Fibroblast of peridontal ligament (primary cell): ENCODE results near the gene NT5DC2.

Source experiments
- DNase-seq: peaks from one replicate; pipeline ENCODE4 v3.0.0-alpha.2; 2010; ENCODE audit errors: extremely low read depth

The NT5DC2 gene

DNA sequence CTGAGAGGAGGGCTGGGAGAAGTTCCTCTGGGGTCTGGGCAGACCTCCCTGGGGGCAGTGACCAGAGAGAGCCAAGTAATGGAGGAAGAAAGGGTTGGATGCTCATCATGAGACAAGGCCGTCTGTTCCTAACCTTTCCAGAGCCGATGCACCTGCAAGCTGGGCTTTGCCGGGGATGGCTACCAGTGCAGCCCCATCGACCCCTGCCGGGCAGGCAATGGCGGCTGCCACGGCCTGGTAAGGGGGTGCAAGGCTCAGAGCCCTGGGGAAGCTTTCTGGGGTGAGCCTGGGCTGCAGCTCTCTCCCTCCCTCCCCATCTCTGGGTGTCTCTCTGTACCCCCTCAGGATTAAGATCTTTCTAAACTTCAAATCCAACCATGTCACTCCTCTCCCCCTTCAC is 22.1 kb downstream of the NT5DC2 start:
- no peak for DNase-seq

DNA sequence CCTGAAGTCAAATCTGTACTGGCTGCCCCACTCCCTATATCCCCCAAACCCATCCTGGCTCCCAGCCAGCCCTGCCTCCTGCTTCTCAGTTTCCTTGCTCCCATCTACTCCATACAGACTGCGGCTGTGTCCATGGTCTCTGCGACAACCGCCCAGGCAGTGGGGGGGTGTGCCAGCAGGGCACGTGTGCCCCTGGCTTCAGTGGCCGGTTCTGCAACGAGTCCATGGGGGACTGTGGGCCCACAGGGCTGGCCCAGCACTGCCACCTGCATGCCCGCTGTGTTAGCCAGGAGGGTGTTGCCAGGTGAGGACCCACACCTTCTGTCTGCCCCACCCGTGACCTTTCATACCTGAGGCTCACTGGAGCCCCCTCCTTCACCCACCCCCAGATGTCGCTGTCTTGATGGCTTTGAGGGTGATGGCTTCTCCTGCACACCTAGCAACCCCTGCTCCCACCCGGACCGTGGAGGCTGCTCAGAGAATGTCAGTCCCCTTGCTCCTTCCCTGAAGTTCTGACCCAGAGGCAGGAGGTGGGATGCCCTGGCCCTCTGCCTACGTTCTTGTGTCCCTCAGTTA is 23.8 kb downstream of the NT5DC2 start:
- DNase-seq = no peak

DNA sequence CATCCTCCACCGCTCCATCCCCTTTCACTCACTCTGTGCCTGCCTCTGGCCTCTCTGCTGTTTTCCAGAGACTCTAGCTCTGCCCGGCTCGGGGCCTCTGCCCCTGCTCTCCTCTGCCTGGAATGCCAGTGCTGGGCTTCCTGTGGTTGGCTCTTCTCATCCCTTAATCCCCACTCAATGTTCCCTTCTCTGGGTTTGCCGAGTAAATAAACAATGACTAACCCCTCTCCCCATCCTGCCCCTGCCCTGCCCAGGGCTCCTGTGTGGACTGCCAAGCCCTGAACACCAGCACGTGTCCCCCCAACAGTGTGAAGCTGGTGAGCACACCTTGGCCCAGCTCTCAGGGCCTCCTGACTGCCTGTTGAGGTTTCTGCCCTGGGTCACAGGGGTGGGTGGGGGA is 26.3 kb downstream of the NT5DC2 start:
- DNase-seq = peak; percentile 49

DNA sequence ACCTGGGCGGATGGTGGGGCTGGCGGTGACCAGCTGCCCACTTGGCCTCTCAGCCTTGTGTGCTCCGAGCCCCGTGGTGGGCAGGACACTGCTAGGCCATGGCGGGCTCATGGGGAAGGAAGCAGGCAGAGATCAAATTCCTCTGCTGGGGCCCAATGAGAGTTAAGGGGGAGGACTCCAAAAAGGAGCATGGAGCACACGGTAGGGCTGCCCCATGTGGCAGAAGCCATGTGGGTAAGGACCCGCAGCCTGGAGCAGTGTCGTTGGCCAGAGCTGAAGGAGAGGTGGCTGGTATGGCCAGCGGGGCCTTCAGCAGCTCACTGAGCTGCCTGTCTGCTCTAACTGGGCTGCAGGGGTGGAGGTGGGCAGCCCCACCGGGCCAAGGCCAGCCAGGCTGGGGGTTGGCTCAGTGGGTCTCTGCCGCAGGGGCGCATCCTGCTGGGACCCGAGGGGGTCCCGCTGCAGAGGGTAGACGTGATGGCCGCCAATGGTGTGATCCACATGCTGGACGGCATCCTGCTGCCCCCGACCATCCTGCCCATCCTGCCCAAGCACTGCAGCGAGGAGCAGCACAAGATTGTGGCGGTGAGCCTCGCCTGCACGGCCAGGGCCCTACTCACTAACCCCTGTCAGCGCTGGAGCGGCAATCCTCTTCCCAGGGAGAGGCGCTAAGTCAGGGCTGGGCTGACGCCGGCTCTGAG is 27.2 kb downstream of the NT5DC2 start:
- no peak for DNase-seq

DNA sequence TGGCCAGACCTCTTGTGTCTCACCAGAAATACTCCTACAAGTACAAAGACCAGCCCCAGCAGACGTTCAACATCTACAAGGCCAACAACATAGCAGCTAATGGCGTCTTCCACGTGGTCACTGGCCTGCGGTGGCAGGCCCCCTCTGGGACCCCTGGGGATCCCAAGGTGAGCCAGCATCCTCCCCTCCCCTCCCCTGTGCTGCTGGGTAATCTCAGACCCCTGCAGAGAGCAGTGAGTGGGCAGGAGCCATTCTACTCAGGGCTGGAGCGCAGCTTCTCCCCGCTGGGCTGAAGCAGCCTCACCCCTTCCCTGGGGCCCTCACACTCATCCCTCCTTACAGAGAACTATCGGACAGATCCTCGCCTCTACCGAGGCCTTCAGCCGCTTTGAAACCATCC is 28.7 kb downstream of the NT5DC2 start:
- no peak for DNase-seq

DNA sequence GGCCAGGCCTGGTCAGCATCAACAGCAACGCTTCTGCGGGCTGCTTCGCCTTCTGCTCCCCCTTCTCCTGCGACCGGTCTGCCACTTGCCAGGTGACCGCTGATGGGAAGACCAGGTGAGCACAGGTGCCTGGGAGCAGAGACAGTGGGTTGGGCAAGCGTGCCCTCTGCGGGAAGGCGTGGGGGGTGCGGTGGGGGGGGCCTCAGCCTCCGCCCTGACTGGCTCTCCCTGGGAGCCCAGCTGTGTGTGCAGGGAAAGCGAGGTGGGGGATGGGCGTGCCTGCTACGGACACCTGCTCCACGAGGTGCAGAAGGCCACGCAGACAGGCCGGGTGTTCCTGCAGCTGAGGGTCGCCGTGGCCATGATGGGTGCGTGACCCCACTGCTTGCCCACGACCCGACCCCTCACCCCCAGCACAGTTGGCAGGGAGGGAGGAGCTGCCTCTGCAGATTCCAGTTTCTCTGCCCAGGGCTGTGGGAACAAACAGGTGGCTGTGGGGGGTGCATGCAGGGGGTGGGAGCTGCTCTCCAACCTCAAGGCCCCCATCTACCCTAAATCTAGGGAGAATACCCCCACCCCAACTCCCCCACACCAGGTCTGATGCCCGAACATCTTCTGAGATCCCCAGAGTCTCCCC is 29.8 kb downstream of the NT5DC2 start:
- DNase-seq = no peak

DNA sequence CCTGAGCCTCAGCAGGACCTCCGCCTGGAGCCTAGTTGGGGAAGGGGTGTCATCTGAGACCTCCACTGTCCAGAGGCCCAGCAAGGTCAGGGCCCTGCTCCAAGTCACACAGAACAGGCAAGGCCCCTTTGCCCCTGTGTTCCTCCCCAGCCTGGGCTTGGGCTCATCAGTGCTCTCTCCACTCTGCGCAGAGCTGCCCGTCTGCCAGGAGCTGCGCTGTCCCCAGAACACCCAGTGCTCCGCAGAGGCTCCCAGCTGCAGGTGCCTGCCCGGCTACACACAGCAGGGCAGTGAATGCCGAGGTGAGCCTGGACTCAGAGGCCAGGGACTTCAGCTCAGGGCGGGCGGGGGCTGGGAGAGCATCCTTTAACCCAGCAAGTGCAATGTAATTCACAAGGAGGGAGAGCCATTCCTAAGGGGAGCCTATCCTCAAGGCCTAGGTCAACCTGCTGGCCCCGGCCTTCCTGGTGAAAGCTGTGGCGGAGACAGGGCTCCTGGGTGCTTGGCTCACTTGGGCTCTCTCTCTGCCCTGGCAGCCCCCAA is 30.8 kb downstream of the NT5DC2 start:
- no peak for DNase-seq

DNA sequence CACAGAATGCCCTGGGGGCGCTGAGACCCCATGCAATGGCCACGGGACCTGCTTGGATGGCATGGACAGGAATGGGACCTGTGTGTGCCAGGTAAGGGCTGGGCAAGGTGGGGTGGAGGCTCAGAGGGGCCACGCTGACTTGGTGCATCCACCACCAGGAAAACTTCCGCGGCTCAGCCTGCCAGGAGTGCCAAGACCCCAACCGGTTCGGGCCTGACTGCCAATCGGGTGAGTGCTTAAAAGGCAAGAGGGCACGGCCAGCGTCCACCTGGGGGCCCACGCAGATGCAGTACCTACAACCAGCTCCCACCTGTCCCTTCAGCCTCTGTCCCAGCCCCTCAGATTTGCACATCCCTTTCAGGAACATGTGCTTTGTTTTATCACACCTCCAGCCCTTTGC is 31.7 kb downstream of the NT5DC2 start:
- DNase-seq = no peak

DNA sequence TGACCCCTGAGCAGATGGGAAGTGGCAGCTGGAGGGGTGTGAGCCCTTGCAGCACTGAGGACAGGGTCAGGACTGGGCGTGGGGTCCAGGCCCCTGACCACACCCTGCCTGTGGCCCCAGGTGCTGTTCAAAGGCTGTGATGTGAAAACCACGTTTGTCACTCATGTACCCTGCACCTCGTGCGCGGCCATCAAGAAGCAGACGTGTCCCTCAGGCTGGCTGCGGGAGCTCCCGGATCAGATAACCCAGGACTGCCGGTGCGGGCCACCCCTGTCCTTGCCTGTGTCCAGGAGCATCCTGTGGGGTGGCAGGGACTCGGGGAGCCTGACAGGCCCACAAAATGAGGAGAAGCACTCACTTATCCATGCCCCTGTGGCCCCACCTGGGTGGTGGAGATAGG is 32.6 kb downstream of the NT5DC2 start:
- no peak for DNase-seq

DNA sequence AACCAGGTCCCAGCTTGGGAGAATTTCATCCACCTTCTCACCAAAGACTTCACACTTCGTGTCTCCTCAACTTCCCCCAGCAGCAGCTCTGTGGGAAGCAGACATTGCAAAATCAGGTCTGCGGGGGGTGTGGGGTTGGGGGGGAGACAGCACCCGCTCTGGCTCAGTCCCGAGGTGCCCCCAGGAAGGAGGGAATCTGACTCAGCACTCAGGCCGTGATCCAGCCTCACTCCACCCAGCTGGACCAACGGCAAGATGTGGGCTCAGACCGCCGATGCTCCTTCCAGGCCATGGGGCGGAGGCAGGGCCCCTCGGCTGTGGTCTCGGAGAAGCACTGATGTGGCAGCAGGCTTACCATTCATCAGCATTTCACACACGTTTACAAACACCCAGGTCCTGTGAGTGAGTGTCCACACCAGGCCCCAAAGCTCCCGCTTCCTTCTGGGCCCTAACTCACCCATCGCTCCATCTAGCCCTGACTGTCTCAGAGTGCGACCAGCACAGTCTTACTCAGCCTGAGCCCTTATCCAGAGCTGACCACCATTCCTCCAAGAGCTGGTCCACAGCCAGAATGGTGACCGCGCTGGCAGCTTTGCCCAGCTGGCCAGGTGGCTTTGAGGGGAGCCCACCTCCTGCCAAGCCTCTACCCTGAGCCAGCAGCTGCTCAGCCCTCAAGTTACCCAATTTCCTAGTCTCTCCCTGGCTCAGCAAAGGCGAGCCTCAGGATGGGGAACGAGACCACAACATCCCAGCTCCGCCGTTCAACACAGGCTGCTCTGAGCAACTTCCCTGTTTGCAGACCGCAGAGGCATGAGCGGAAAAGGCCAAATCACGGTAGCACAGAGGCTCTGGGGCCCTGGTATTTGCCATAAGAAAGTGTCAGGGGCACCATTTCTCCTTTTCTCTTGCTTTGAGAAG is 35.3 kb downstream of the NT5DC2 start:
- peak; percentile 33 for DNase-seq

DNA sequence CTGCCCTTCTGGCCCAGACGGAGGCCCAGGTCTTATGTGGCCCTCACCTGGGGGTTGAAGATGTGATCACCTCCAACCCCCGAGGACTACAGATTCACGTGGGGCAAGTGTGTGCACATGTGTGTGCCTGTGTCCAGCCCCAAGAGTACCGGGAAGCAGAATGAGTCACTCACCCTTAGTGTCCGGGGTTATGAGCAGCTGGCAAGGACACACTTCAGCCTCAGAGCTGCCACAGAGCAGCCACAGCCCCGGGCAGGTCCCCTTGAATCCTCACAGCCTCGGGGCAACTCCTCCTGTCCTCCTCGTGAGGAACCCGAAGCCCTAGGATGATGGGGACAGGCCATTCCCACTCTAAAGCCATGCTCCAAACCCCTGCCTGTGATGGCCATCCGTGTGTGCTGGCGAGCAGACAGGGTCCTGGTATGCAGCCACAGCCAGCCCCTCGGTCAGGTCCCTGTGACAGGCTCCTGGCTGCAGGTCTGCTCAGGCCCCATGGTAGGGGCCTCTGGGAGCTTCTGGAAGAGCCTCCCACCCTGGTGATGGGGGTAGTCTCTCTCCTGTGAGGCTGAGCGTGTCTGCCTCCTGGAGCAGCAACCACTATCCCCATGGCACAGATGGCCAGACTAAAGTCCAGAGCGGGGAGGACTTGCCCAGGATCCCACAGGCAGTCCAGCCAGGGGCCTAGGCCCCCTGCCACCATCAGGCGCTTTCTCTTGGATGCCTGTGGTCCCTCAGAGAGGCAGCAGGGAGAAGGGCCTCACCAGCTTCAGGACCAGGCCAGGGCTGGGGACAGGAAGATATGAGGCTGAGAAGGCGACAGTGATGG is 37.7 kb downstream of the NT5DC2 start:
- DNase-seq = peak; percentile 30

DNA sequence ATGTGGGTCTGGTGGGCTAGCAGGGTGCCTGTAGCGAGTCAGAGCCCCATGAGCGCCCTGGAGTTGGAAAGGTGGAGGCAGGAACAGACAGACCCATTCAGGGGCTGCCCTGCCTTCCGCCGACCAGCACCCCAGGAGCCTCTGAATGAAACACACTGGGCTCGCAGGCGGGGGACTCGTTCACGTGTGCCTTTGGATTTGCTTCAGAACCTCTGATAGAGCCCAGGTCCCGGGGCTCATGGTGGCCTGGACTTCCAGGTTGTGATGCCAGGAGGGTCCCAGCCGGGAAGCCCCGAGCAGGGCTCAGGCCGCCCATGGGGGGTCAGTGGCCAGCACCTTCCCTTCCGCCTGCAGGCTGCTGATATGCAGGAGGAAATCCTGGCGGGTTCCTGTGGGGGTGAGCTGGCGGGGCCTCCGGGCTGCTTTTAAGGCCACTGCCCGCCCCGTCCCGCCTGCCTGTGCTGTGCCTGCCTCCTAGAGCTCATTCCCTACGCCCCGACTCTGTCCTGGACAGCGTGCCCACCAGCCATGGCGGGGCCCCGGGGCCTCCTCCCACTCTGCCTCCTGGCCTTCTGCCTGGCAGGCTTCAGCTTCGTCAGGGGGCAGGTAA is 38.7 kb downstream of the NT5DC2 start, which contains the start of gene STAB1:
Gene STAB1, plus strand, starts transcription at position 453 of the 610 bp plus-strand sequence. Its CDS starts 76 bp downstream, at position 529.
- no peak for DNase-seq

DNA sequence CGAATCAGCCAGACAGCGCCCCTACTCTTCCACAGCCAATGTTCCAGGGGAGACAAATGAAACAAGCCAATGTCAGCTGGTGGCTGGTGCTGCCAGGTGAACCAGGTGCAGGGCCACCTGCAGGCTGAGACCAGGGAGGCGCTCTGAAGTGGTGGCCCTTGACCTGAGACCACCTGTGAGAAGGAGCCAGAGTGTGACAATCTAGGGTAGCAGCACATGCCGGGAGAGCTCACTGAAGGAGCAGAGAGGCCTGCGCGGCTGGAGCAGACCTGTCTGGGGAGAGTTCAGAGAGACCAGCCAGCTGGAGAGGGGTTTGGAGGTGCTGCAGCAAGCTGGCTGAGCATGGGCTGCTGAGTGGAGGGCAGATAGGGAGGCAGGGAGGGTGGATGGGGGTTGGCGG is 39.2 kb downstream of the NT5DC2 start:
- no peak for DNase-seq

DNA sequence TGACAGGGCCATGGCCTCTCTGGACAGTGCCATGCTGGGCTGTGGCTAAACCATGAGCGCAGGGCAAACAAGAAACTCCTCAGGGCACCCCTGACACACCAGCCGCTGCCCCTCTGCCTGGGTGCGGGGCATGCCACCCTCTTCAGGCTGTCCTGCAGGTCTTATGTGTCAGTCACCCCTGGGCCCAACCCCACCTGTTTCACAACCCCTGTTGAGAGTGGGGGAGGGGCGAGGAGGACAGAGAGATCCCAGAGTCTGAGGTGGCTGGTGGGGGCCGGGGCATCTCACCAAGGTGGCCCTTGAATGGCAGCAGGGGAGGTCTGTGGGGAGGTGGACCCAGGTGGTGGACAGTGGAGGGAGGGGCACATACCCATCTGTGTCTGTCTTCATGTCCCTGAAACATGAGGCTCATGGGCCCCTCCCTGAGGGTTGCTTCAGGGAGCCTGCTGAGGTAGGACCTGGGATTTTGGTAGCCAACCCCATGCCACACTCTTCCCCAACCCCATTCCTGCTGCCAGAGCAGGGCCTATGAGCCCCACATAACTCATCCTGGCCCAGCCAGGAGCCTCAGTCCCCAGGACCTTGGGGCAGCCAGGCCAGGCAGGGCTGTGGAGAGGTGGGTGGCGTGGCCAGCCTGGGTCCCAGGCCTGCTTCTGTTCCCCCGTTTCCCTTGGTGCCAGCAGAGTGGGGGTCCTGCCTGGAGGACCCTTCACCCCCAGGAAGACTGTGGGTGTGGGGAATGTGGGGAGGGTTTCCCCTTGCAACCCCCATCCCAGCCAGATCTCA is 40.2 kb downstream of the NT5DC2 start:
- DNase-seq = no peak

DNA sequence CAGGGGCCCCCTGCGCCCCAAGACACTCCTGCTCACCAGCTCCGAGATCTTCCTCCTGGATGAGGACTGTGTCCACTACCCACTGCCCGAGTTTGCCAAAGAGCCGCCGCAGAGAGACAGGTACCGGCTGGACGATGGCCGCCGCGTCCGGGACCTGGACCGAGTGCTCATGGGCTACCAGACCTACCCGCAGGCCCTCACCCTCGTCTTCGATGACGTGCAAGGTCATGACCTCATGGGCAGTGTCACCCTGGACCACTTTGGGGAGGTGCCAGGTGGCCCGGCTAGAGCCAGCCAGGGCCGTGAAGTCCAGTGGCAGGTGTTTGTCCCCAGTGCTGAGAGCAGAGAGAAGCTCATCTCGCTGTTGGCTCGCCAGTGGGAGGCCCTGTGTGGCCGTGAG is 41.6 kb downstream of the NT5DC2 start:
- DNase-seq = no peak

DNA sequence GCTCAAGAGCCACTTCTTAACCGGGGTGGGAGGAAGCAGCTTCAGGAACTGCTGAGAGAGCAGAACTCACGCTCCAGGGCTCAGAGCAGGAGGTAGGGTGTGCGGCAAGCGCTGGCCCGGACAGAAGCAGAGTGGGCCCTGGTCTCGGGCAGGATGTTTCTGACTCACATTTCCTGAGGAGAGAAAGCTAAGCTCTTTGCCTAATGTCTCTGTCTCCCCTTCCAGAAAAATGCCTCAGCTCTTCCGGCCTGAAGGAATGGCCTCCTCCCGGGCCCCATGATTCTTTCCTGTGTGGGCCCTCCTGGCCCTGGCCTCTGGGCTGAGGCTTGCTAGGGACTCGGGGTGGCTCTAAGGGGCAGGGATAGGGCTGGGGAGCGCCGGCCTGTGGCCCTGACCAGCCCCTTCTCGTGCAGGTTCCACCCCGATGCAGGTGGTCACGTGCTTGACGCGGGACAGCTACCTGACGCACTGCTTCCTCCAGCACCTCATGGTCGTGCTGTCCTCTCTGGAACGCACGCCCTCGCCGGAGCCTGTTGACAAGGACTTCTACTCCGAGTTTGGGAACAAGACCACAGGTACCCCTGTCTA is 42.6 kb downstream of the NT5DC2 start:
- DNase-seq = no peak

DNA sequence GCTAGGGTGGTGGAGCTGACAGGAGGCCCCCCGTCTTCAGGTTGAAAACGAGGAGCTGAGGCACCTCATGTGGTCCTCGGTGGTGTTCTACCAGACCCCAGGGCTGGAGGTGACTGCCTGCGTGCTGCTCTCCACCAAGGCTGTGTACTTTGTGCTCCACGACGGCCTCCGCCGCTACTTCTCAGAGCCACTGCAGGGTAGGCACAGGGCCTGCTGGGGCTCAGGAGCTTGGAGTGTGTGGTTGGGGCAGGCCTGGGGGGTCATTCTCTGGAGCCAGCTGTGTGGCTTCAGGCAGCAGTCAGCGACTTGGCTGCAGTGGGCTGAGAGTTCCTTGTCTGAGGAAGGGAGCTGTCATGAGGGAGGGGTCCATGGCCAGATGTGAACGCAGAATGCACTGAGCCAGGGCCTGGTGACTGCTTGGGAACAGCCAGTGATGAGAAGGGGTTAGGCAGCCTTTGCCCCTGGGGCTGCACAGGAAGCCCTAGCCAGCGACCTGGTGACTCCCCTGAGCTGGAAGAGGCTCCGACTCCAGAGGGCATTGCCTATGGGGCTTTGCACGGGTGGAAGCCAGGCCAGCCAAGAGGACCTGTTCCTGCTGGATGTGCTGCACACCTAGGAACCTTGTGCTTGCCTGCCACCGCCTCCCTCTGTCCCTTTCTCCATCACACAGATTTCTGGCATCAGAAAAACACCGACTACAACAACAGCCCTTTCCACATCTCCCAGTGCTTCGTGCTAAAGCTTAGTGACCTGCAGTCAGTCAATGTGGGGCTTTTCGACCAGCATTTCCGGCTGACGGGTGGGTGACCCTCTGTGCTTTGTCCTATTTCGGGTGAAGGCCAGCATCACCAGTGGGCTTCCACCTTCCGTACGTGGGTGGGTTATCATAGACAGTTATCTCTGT is 43.4 kb downstream of the NT5DC2 start:
- no peak for DNase-seq

DNA sequence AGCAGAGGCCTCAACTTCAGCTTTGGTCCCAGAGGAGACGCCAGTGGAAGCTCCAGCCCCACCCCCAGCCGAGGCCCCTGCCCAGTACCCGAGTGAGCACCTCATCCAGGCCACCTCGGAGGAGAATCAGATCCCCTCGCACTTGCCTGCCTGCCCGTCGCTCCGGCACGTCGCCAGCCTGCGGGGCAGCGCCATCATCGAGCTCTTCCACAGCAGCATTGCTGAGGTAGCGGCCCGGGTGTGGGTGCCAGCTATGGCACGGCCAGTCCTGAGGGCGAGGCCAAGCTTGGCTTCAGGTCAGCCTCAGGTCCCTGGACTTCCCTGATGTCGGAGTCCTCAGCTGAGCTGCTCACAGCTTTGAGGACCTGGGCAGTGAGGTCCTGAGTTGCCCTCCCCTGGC is 44.2 kb downstream of the NT5DC2 start:
- no peak for DNase-seq
